Left colon (tissue), 2 donors: Measurements from ENCODE around the gene IFI6. TPM values are rescaled to one million over a fixed set of nuclear protein-coding genes. Genes with fewer than 3 reads are reported as not detected.
"Not testable (repeated sequence)": the region's sequence is repeated elsewhere in the genome, so short reads cannot be mapped to it uniquely, and the experiment has no call there.

Experiments
- ATAC-seq: fragments of 200-7000 bp; cut with Tn5 transposase; one replicate; pipeline ENCODE4 v1.9.1; 2020; ENCODE audit warnings: mild to moderate bottlenecking, moderate library complexity
- DNase-seq, 2 donors: peaks; one replicate each; pipeline ENCODE4 v3.0.0-alpha.2; 2020
- intact Hi-C, 2 donors: fragments of 100-400 bp; cut with DNase I in 1 of 2; cut with micrococcal nuclease in 1 of 2; formaldehyde crosslinking; loops; one replicate each; pipeline versions ENCODE4 v1.11.2 to v1.14.0; 2022; cut with DNase I, micrococcal nuclease
- long read RNA-seq: library from polyadenylated mRNA; unstranded; transcript quantifications from one replicate; pipeline ENCODE4 v2.0.0, GENCODE V29; 2021
- total RNA-seq, 2 donors: library from RNA; stranded (reverse); fragmentation: NEBNext Ultra II Directional; extraction: Animal tissue kit (Norgen Biotek cat#: 25700); gene quantifications; one replicate each; pipeline ENCODE4 v1.2.1, GENCODE V29; 2021
- donor health status: DM: no; HTN: no; CAD: no.
- donor health status: DM: yes; HTN: yes; CAD: no.

IFI6 gene
- total RNA-seq: 10 to 100 TPM; 15.7 to 19.6 TPM
- long read RNA-seq, transcript IFI6-202 (5 exons, 841 nt): major isoform, 9 of 11 reads
- long read RNA-seq, partial matches to known transcripts: 0 of 11 reads
- long read RNA-seq, other reads (novel, unspliced or antisense): 0 of 11 reads

GRCh38 chr1:27671964-27672749, at the start of gene IFI6:
IFI6 (minus strand) TSS chr1:27672192; CDS start chr1:27669314, 2,878 bp downstream.
- intact Hi-C loops: loop anchor here in 1 of 2 donors (5.0 kb wide), 1 partner anchor 55 kb away; the partner anchor contains the start of gene FAM76A
- DNase-seq (peak; percentile 78 to 87), ATAC-seq (peak; percentile 99)

- intact Hi-C loops: no loop called here
- DNase-seq: no peak
- no peak for ATAC-seq
Measured at GRCh38 chr1:27719286-27720251, 47.6 kb upstream of the IFI6 start.

GRCh38 chr1:27716262-27716895, 44.4 kb upstream of the IFI6 start:
- intact Hi-C loops: no loop called here
- DNase-seq (no peak), ATAC-seq (no peak)

- DNase-seq: no peak
- intact Hi-C loops: no loop called here
- no peak for ATAC-seq
Measured at GRCh38 chr1:27713869-27714513, 42.0 kb upstream of the IFI6 start.

- DNase-seq (no peak), ATAC-seq (no peak)
- intact Hi-C loops: no loop called here
Measured at GRCh38 chr1:27713139-27713725, 41.2 kb upstream of the IFI6 start.

GRCh38 chr1:27710574-27710973, 38.6 kb upstream of the IFI6 start:
- intact Hi-C loops: no loop called here
- DNase-seq (no peak), ATAC-seq (no peak)

- intact Hi-C loops: no loop called here
- no peak for ATAC-seq
- no peak for DNase-seq
Measured at GRCh38 chr1:27705545-27705944, 33.6 kb upstream of the IFI6 start.

GRCh38 chr1:27704958-27705357, 33.0 kb upstream of the IFI6 start:
- DNase-seq (no peak), ATAC-seq (no peak)
- intact Hi-C loops: no loop called here

GRCh38 chr1:27696835-27697234, 24.8 kb upstream of the IFI6 start:
- DNase-seq, intact Hi-C loops: not testable (repeated sequence)
- peak; percentile 42 for ATAC-seq

GRCh38 chr1:27690183-27690582, 18.2 kb upstream of the IFI6 start:
- ATAC-seq (no peak), DNase-seq (no peak)
- intact Hi-C loops: no loop called here

GRCh38 chr1:27689423-27690173, 17.6 kb upstream of the IFI6 start:
- intact Hi-C loops: no loop called here
- no peak for ATAC-seq
- no peak for DNase-seq

GRCh38 chr1:27687906-27688305, 15.9 kb upstream of the IFI6 start:
- ATAC-seq: no peak
- intact Hi-C loops: no loop called here
- no peak for DNase-seq

- intact Hi-C loops: no loop called here
- ATAC-seq (peak; percentile 99), DNase-seq (peak; percentile 87 to 88)
Measured at GRCh38 chr1:27686223-27686990, 14.4 kb upstream of the IFI6 start.

- DNase-seq: no peak
- intact Hi-C loops: no loop called here
- ATAC-seq: no peak
Measured at GRCh38 chr1:27684176-27684575, 12.2 kb upstream of the IFI6 start.

- no peak for DNase-seq
- intact Hi-C loops: no loop called here
- ATAC-seq: peak; percentile 39
Measured at GRCh38 chr1:27682351-27682944, 10.5 kb upstream of the IFI6 start.

- ATAC-seq, DNase-seq, intact Hi-C loops: not testable (repeated sequence)
Measured at GRCh38 chr1:27681580-27681979, 9.6 kb upstream of the IFI6 start.
